NCI-H2227 (cell line): ENCODE measurements around the gene HILPDA.

ENCODE experiments used
- DNase-seq: peaks from one replicate; lab custom pipeline; 2025; ENCODE audit not compliant: unreplicated experiment; lab: John Stamatoyannopoulos, UW

The HILPDA gene, protein sequence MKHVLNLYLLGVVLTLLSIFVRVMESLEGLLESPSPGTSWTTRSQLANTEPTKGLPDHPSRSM

DNA sequence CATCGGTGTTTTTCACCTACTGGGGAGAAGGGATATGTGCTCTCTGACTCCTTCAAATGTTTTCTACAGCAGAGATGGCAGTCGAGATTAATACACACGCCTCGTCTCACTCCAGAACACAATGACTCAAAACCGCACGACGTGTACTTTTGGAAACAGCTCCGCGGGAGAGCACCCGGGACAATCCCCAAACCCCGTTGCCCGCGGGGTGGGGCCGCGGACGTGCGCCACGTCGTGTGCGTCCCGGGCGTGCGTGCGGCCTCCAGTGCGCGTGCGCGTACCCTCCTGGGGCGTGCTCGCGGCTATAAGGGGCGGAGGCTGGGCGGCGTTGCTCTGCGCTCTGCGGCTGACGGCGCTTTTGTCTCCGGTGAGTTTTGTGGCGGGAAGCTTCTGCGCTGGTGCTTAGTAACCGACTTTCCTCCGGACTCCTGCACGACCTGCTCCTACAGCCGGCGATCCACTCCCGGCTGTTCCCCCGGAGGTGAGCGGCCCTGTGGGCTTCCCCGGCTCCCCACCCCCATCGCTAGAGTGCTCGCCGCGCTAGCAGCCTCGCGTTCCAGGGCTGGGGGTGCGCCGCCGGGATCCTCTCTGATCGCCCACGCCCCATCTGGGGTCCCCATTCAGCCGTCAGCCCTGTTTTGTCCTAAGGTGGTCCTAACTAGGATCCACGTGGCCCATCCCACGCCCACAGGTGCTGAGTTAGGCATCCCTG is at the start of gene HILPDA:
TSS of gene HILPDA (plus strand) at position 336 of the 712 bp plus-strand sequence. CDS start 1,391 bp downstream, outside the sequence.
- peak; percentile 95 for DNase-seq

- DNase-seq = no peak
Measured at GRCh38 chr7:128406314-128407232, 49.1 kb upstream of the HILPDA start.

GRCh38 chr7:128407233-128407589 is 48.5 kb upstream of the HILPDA start:
- DNase-seq = no peak

- DNase-seq = peak; percentile 30
Measured at GRCh38 chr7:128407751-128408708, 47.6 kb upstream of the HILPDA start.

- DNase-seq = peak; percentile 57
Measured at GRCh38 chr7:128408709-128409595, 46.7 kb upstream of the HILPDA start.

GRCh38 chr7:128409596-128410450 is 45.9 kb upstream of the HILPDA start, which contains the start of gene IMPDH1:
Gene IMPDH1 (minus strand): TSS chr7:128409982. CDS start chr7:128409901, 81 bp downstream.
- peak; percentile 90 for DNase-seq

- no peak for DNase-seq
Measured at GRCh38 chr7:128410451-128410753, 45.3 kb upstream of the HILPDA start.

- DNase-seq = peak; percentile 69
Measured at GRCh38 chr7:128415217-128415785, 40.4 kb upstream of the HILPDA start.

- DNase-seq = no peak
Measured at GRCh38 chr7:128417071-128417470, 38.6 kb upstream of the HILPDA start.

DNA sequence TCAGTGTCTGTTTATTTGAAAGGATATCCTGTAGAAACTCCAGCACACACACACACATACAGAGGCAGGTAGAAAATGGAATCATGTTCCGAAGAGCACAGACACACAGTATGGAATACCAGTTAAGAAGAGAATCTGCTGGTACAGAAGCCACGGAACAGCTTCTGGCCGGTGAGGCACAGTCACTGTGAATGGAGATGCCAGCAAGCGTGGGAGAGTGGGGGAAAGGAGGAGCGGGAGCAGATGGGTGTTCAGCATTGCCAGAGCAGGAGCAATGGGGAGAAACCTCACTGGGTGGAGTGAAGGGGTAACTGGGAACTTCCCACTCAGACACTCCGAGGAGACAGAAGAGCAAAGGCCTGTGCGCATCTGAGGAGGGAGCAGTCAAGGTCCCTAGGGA is 36.4 kb upstream of the HILPDA start:
- DNase-seq = no peak

GRCh38 chr7:128420773-128421172 is 34.9 kb upstream of the HILPDA start:
- DNase-seq = no peak

DNA sequence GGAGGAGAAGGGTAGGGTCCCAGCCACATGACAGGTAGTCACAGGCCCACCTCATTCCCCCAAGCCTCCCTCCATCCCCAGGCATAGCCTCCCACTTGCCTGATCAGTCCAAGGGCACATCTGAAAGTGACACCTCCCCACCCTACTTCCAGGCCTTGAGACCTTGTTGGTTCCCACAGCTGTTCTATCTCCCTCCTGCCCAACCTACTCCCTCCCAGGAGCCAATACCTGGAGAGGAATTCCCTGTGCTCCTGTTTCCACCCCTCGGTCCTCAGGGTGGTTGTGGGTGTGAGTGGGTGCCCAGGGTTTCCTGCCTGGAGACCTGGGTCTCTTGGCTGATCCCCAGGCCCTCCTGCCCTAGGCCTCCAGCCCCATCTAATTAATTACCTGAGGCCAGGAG is 34.3 kb upstream of the HILPDA start:
- no peak for DNase-seq

DNA sequence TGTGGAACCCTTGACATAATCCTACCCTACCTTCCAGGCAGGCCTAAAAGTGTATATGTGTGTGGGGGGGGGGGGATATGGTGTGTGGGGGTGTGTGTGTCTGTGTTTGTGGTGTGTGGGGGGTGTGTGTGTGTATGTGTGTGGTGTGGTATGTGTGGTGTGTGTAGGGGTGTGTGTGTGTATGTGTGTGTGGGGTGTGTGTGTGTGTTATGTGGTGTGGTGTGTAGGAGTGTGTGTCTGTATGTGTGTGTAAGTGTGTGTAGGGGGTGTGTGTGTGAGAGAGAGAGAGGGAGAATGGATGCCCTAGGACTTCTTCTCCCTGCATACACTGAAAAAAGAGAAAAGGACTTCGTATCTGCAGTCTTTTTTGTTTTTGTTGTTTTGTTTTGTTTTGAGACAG is 33.6 kb upstream of the HILPDA start:
- no peak for DNase-seq

- DNase-seq = no peak
Measured at GRCh38 chr7:128422842-128423241, 32.8 kb upstream of the HILPDA start.

- no peak for DNase-seq
Measured at GRCh38 chr7:128424686-128425275, 30.9 kb upstream of the HILPDA start.

- peak; percentile 67 for DNase-seq
Measured at GRCh38 chr7:128425850-128426249, 29.8 kb upstream of the HILPDA start.

GRCh38 chr7:128427289-128427891 is 28.3 kb upstream of the HILPDA start:
- peak; percentile 86 for DNase-seq

DNA sequence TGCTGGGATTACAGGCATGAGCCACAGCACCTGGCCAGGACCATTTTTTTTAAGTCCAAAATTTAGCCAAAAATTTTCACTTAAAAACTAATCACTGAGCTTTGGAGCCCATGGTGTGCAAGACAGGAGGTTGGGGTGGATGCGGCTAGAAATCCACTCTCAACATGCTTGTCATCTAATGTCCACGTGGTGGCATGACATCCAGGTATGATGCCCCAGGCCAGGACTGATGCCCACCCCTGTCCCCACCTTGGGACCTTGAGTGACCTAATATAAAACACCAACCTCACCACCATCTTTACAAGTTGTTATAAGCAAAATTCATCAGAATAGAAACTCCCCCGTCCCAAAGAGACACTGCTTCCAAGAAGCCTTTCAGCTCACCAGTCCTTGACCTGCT is 25.5 kb upstream of the HILPDA start:
- DNase-seq = no peak
